Middle frontal gyrus (tissue), 1 donor: ENCODE data around the gene DAND5.

Source experiments
- DNase-seq: peaks from one replicate; pipeline ENCODE4 v3.0.0-alpha.2; 2015; ENCODE audit warnings: low spot score; ENCODE audit errors: extremely low spot score

Gene DAND5

DNA sequence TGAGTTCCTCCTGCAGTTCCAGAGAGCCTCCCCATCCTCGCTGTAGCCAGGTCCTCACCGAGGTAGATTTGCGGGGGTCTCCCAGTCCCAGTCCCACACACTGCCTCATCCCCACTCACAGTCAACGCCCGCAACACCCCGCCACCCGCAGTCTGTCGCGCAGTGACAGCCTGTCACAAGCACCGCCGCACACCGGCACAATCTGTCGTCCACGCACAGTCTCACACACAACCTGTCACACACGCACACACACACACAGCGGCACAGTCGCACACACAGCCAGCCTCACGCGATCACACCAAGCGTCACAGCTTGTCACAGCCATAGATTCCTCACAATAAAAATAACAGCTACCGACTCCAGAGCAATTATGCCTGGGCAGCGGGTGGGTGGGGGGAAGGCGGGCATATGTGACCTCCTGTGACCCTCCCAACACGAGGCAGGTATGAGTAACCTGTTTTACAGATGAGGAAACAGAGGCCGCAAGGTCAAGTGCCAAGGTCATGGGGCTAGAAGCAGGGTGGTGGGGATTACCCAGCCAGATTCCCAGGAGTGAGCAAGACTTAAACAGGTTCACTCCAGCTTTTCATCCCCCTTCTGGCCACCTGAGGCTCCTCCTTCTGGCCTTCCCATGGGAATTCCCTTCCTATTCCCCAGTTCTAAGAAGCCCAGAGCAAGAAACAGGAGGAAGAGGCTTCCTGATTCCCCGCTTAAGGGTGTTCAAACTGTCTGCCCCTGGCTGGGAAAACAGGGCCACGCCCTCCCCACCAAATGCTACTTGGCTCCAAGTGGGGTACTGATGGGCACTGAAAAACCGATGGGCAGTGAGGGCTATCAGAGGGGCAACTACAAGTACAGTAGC is 39.8 kb downstream of the DAND5 start:
- DNase-seq, result no peak

DNA sequence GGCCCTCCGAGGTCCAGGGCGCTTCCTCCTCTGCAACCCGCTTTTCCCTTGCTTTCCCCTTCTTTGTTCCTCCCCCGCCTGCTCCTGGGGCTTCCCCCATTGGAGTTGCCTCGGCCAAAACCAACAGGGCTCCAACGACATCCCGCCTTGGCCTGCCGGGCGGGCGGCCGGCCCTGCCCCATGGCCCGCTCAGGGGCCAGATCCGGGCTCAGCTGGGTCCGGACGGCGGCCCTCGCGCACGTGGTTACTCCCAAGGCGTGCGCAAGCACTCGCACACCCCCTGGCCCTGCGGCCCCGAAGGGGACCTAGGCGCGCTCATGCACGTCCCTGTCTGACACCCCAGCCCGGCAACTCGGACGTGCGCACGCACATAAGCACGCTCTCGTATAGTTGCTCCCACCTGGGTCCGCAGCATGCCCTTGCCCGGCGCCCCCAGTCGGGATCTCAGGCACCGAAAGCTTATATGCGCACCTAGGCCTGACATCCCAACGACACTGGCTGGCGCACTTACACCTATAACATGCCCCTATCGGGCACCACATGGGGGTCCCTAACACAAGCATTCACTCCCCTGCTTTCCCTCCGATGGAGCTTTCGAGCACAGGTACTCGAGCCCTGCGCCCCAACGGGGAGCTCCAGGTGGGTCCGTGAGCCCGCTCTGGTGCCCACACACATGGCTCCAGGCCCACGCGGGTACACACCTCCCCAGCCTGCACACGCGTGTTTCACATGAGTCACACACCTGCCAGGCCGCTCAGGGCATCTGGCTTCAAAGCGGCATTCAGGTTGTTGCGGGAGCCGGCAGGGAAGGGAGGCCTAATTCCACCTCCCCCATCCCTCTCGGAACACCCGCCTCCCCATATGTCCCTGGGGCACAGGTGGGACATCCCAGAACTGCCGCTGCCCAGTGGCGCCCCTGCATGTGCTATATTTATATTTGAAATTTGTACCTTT is 40.9 kb downstream of the DAND5 start:
- DNase-seq, result no peak

DNA sequence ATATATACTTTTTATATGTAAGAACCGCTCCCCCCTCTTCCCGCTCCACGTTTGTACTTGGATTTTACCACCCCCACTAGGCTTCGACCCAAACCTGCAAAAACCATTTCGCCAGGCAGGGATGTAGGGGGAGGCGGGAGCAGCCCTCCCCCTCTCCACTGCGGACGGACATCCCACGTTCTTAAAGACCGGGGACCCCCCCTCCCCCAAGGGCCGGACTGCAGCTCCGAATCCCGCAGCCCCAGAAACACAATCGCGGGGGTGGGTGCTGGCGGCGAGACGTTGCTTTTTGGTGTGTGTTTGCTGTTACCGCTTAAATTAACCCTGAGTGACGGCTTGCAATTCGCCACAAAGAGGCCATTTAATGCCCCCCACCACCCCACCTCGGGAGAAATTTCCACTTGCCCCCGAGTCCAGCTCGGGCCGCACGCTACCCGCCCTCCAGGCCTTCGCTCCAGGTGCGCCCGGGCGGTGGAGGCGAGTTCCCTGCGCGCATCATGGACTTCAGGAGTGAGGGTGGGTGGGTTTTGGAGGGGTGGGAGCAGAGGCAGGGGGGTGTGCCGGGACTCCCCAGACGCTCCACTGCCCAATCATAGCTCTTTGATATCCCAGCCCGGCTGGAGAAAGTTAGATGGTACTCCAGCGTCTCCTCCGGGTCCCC is 41.7 kb downstream of the DAND5 start:
- DNase-seq, result no peak

DNA sequence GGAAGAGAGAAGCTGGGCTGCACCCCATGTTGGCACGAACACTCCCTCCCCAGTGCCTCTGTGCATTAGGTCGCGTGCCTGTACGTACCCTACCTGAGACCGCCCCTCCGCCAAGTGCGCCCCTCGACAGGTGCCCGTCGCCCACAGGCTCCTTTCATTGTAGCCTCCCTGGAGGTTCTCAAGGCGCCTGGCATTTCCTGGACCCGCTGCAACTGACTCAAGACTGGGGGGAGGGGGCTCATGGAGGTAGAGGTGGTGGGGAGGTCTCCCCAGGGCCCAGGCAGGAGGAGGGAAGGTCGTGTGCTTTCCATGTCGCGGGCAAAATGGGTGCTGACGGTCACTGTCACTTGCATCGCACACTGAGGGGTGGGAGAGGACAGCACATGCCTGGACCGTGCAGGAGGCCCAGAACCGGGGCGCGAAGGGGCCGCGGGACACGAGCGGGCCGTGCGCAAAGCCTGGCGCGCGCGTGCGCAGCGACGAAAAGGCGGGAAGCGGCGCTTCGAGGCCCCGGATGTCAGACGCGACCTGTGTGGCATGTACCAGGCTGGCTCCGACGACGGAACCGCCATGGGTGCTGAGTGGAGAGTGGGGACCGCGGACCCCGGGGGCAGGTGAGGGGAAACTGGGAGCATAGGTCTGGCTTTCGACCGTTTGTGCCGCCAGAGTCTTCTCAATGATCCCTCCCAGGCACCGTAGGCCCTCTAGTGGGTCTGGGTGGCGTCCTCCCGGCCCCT is 42.4 kb downstream of the DAND5 start:
- DNase-seq, result no peak

DNA sequence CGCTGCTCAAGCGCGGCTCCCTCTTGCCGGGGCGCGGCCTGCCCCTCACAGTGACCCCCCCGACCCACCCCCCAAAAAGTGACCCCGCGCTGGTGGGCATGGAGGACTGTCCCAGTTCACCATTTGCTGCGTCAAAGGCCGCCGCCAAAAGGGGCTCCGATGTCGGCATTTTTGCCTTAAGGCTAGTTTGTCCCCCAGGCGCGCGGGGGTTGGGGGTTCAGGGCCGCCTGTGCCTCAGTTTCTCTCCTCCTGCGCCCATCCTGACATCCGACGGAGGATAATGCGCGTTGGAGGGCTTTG is 43.0 kb downstream of the DAND5 start:
- DNase-seq, result no peak

DNA sequence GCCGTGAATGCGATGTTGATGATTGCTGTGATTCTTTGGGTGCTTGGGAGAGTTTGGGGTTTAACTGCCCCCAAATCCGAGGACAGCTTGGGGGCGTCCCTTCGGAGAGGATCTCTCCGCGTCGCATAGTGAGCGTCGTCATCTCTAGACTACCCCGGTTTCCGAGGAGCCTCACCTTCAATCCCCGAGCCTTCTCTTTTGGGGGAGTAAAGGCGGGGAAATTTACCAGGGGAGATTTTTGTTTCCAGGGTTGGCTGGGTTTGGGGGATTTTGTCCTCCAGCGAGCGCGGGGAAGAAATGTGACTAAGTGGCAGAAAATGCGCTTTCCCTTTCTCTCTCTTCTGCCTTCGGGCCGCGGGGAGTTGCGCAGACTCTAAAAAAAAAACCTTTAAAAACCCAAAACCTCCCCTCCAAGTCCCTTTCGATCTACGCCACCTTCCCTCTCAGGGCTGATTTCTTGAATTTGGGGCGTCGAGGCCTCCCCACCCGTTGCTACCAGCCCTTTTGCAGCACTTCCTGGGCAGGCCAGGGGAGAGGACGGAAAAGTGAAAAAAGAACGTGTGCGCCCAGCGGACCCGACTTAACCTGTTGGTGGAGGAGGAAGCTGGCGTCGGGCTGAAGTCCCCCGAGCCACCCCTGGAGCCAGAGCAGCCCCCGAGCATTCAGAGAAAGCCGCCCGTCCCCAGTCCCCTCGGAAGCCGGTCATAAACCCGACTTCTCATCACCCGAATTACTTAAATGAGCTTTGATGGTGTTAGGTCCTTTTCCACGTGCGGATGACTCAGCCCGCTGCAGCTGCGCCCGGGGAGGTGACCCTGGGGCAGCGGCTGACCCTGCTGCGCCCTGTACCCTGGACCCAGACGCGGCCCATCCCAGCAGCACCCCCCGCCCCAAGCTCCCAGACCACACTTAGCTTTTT is 43.6 kb downstream of the DAND5 start:
- DNase-seq, result no peak

DNA sequence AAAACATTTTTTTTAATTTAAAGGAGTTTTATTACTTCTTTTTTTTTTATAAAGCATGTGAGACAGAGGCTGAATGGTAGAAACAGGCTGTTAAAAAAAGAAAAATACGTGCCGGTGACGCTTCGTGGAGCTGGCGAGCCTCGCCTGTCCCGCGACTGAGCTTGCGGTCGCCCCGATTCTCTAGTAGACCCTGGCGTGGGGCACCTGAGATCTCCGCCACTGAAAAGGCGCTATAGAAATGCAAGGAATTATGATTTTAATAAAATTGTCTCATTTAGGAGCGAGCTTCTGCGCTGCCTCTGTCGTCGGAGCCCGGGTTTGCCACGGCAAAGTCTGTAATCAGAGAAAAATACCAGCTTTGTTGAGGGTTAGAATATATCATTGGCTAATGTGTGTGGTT is 44.3 kb downstream of the DAND5 start:
- DNase-seq, result no peak

DNA sequence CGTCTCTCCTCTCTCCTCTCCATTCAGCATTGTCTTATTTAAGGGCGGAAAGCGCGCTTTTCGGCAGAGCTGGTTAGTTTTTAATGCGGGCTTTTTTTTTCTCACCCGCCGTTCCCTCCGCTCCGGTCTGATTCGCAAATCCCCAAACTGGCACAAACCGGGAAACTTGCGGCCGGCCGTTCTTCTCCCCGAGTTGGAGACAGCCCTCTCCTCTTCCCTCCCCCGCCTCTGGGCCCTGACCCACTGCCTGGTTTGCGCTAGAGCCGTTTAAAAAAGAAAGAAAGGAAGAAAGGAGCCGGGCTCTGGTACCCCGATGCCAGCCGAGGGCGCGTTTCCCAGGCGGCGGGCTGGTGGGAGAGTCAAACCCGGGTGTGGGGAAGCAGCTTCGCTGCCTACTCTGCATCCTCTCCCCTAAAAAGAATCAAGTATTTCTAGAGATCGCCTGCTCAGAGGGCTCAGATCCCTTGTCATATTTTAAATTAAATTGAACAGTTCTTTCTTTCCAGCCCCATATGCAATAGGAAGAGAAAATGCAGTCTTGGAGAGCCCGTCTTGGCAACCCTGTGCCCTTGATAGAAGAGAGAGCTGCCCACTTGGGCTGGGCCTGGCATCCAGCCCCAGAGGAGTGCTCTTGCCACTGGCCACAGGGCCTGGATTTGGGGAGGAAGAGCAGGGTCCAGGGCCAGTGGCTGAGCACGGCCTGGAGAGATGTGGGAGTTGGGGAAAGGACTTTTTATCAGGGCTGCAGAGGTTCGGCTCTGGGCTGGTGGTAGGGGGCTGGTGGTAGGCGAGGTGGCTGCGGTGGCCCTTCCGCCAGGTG is 44.9 kb downstream of the DAND5 start:
- DNase-seq, result no peak

DNA sequence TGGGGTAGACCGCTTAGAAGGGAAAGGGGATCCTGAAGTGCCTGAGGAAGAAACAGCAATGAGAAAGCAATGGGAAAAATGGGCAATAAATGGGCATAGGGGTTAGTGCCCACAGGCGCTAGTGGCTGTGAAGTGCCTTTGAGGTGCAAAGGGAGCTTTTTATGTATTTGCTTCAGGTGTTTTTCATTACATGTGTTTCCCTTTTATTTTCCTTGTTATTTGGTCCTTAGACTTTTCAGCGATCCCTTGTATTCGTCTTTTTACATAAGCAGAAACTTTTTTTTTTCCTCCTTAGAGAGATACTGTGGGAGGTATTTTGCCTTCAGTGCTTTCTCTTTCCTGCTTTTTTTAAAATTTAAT is 45.5 kb downstream of the DAND5 start:
- no peak for DNase-seq

DNA sequence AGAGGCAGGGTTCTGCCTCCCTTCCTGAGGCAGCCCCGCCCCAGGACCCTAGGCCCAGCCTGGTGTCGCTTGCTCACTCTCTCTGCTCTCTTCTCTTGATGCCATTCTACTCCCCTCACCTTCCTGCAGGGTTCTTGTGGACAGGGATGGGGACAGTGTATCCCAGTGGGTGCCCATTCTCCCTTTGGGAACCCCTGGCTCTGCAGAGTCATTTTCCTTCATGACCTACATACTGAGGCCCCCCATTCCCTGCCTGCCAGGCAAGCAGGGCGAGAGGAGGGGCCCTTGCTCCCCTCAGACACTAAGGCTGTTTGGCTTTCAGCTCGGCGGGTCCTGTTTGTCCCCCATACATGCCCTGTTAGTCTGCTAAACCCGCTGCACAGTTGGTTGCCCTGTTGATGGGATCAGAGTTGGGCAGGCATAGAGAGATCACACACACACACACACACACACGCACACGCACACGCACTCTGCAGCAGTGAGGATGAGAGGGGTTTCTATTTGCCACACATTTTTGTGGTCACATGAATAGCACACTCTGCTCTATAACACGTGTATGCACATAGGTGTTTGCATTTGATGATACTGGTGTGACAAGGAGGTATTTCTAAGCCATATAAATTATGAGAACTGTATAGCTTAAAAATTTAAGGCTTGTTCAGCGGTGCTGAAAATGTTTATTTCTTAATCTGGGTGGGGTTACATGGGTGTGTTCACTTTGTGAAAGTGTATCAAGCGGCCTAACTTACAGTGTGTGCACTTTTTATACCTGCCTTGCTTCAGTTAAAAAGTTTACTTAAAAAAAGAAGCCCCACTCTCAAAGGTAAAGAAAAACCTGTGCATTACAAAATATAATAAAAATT is 46.2 kb downstream of the DAND5 start:
- DNase-seq, result no peak

DNA sequence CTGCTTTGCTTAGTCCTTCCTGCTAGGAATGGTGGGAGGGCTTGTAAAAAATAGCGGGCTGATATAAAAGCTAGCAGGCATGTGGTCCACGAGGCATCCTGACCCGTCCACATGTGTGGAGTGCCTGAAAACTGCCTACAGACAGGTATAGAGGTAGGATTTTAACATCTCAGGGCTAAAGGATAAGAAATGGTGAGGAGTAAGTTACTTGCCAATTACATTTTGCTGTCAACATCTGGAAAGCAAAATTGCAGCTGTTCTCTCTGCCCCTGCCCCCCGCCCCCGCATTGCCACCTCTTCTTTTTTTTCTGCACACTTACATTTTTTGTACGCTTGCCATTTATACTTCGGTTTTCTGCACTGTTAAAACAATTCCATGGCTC is 46.9 kb downstream of the DAND5 start:
- no peak for DNase-seq

DNA sequence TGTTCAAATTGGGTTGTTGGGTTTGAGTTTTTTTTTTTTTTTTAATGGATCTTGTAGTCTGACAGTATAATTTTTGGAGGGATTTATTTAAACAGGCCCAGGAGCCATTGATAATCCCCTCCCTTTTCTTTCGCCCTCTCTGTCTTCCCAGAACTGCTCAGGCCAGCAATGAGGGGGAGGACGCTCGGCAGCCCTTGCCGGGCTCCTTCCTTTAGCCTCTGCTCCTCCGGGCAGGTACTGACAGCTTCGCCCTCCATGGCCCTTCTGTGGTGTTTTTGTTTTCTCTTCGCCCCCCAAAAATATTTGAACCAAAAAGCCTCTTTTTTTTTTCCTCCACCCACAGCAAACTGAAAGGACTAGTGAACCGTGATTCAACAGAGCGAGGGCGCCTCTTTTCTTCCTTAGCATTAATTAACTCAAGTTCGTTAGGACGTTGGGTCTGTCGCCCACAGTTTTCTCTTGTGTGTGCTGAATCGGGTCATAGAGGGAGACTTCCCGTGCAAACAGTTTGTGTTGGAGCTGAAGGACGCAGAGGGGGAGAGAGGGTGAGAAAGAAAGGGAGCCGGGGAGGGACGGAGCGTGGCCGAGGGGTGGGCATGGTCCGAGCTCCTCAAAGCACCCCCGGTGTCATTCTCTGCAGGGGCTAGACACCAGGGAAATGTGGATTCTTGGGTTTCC is 47.4 kb downstream of the DAND5 start:
- no peak for DNase-seq

DNA sequence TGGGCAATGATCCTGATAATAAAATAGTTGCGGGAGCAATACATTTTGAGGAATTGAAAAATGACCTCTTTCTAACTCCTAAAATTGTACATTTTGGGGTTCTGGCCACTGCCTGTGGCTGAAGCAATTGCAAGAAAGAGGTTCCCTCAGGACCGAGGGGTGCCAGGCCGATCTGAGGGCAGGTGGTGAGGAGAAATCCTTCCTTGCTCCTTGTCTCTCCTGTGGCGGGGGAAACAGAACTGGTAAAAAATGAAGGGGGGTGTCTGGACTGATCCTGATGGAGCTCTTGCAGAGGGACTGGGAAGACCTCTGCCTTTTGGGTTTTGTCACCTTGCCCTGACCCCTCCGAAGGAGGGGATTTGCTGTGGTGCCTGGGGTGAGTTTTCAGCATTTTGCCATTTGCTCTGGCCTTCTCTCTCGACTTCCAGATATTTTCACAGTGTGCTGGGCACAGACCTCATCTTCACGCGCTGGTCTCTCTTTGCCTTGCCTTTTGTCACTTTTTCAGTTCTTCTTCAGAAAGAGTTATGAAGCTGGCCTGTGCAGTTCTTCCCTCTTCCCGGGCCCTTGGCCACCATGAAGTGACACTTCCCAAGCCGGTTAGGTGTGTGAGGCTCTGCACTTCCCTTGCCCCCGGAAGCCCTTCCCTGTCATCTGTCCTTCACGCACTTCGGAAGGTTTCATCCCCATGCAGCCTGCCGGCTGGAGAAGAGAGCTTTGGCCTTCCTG is 48.1 kb downstream of the DAND5 start:
- no peak for DNase-seq

DNA sequence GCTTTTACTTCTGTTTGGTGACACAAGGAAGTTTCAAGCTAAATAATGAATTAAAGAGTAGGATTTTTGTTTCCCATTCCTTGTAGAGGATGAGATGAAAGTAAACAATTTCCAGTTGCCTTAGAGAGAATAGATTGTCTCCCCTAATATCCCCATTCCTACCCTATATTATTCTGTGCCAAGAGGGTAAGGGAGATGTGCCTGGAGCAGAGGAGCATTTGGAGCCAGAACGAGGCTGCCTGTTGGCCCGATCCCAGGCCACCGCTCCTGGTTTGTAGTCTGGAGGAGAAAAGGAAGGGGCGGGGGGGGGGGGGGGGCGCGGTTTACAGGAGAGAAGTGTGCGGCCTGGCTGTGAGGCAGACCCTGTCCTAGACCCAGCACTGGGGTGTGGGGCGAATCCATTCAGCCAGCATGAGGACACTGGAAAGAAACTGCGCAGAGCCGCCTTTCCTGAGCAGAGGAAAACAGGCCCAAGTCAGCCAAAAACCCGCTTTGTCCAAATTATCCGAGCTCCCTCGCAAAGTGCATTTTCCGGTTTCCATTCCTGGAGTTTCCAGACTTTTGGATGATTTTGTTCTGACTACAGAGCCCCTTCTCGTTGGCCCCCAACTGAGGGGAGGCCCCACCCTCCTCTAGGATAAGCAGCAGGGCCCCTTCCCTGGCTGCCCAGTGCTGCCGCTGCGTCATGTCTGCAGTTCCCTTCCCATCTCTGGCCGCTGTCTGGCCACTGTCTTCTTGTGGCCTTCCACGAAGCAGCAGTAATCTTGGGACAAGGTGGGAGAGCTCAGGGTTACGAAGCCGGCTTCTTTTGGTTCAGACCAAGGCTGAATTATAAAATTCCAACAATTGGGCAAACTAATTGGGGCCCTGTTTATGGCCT is 48.9 kb downstream of the DAND5 start:
- no peak for DNase-seq

DNA sequence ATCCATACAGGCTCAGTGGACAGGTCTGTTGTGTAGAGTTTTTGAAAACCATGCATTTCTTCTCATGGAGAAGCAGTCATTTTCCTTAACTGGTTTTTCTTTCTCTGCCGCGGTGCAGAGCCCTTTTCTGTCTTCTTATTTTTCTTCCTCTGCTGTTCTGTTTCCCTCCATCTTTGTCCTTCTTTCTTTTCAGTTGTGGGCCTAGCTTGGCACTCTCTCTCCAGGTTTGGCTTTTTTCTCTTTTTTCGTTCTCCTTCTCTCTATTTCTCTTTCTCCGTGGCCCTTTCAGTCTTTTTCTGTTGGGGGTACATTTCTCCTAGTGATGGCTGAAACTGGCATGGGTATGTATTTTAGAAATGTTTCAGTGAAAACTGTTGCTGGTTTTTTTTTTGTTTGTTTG is 50.0 kb downstream of the DAND5 start:
- no peak for DNase-seq

DNA sequence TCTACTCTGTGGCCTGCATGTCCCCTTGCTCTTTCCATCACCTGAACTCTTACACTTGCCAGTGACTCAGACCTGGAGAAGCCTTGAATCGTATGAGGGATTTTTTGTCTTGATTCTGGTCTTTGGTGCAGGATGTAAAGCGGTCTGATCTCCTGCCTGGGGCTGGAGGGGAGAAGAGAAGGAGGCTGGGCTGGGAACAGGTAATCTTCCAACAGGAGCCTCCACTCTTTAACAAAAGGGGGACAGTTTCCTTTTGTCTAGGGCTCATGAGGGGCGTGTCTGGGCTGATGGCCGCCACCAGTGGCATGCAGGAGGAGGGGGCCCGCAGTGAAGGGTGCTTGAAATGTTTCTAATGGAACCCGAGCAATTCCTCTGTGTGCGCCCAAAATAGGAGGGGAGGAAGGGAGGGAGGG is 50.6 kb downstream of the DAND5 start:
- no peak for DNase-seq
